Stimulated activated CD8-positive, alpha-beta memory T cell treated with anti-CD3 and anti-CD28 coated beads, Interleukin-12 subunit alpha, Interleukin-12 subunit beta, amount 100 ng/mL, for 1 hour (primary cell): ENCODE measurements around the gene ORM2.
"Not testable (repeated sequence)": the region's sequence is repeated elsewhere in the genome, so short reads cannot be mapped to it uniquely, and the experiment has no call there.

Experiments
- DNase-seq: peaks from one replicate; pipeline ENCODE4 v3.0.0-alpha.2; 2020; ENCODE audit warnings: low read depth

Gene ORM2

DNA sequence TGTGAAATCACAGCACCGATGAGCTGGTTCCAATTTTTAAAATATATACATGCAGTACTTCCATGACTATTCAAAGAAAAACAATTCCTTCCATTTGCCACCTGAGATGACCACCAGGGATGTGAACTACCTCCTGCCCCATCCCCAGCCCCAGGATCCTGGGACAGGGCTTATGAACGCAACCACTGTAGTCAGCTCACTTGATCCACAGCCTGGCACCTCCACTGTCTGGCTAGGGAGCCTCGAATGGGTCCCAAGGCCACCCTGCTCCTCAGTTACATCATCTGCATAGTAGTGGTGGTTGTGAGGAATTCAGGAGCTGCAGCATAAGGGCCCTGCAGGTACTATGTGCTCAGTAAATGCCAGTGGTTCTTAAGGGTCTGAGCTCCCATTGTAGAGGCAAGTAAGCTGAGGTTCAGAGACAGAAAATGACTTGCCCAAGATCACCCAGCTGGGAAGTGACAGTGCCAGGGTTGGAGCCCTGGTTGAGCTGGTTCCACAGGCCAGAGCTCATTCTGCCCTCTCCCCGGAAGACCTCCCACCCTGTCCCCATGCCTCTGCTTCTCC lies 2.9 kb downstream of the ORM2 start:
- DNase-seq, result not testable (repeated sequence)

DNA sequence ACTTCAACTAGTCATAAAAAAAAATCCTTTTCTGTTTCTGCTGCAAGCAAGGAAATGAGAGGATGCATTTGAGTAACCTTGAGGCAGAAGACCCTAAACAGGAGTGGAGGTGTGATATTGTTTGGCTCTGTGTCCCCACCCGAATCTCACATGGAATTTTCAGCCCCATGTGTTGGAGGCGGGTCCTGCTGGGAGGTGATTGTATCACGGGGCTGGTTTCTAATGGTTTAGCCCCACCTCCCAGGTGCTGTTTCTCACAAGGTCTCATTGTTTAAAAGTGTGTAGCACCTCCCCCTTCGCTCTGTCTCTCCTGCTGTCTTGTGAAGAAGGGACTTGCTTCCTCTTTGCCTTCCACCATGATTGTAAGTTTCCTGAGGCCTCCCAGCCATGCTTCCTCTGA lies 4.0 kb downstream of the ORM2 start:
- not testable (repeated sequence) for DNase-seq

DNA sequence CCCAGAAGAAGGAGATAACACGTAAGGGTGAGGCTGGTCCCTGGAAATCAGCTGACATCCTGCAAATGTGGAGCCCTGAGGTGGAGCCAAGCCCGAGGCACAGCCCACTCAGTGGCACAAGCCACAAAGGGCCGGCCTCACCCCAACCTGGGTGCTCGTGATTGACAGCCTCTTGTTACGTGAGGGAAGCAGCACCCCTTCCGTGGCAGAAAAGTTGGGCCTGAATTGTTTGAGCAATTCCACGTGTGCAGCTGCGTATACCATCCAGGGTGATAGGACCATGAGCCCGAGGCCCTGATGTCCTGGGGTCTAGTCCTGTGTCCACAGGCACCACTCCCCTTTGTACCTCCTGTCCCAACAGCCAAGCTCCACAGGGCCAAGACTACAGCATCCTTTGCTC lies 4.8 kb downstream of the ORM2 start:
- no peak for DNase-seq

DNA sequence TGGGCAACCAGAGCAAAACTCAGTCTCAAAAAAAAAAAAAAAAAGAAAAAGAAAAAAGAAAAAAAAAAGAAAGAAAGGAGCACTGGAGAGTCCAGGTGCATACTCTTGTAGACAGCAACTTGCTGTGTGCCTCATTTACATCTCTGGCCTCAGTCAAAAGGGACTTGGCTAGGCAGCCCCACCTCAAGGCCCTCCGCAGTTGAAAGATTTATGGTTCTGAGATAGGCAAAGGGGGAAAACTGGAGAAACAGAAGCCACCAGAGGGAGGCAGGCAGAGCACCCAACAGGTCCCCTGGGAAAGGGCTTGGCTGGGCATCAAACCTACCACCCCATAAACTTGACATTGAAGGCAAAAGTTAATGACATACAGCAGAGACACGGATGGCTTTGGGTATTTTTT lies 6.1 kb downstream of the ORM2 start:
- DNase-seq, result no peak

DNA sequence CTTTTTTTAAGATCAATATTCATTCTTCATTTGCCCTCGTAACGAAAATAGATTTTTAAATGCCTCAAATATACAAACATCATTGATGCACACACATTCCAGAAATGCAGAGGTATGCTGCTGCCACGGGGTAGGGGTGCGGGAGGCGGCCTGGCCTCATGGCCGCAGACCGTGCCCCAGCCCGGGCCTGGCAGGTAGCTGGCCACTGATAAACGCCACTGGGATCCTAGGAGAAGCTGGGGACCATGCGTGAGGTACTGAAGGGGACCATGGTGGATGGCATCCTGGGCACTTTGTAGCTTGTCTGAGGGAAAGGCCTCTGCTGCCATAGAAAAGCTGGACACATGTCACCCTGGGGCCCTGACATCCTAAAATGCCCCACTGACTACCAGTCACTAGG lies 6.5 kb downstream of the ORM2 start:
- no peak for DNase-seq

DNA sequence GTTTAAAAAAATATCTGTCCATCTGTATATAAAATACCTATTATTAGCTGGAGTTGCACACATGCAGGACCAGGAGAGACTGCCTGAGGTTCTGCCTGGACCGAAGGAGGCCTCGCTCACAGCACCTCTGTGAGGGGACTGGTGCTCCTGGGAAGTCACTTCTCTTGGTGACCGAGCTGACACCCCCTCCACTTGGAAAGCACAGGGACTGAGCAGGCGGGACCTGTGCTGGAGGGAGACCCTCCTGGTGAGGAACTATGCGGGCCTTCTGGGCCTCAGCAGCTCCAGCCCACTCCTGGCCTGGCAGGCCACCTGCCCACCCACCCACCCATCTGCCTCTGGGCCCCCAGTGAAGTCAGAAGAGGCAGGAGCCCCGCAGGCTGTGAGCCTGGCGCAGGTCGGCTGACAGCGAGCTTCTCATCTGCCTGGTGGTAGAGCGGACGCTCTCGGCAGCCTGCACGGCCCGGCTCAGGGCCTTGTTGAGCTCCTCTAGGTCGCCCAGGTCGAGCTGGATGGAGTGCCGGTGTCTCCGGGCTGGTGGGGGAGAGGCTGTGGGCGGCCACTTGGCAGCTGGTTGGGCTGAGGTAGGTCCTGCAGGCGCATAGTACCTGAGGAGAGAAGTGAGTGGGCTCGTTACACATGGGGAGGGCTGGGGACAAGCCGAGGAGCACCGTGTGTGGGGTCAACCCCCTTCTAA lies 7.2 kb downstream of the ORM2 start:
- DNase-seq, result no peak

DNA sequence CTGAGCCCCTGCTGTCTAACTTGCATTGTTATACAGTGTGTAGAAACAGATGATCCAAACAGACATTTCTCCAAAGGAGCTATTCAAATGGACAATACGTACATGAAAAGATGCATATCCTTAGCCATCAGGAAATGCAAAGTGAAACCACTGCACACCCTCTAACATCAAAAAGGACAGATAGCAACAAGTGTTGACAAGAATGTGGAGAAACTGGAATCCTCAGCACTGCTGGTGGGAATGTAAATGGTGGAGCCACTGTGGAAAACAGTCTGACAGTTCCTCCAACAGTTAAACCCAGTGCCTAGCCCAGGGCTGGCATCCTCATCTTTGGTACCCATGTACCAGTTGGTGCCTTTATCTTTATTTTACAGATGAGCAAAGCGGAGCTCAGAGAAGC lies 8.5 kb downstream of the ORM2 start:
- DNase-seq, result no peak

DNA sequence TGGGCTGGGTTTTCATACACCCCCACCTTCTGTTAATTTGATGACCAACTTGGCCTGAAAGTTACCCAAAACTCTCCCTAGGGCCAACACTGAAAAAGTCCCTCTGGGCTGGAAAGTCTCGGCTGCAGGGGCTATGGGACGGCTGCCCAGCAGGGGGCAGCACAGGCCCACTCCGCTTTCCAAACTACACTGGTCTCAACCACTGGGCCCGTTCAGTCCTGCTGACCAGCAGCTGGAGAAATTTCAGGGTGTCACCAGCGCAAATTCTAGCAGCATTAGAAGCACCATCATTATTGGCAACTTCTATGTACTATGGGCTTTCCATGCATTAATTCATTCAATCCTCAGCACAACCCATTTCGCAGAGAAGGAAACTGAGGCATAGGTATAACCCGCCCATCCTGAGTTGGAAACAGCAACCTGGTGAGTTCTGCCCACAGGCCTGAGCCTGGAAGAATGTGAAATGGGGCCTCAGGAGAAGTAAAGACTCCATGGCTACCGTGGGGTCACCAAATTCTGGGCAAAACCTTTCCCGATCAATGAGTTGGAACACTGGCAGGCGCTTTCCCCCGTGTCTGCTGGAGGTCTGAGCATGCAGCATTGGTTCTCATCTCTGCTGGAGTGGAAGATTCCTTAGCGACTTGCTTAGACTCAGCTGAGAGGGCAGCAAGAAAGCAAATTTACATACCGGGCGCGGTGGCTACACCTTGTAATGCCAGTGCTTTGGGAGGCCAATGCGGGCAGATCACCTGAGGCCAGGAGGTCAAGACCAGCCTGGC lies 9.7 kb downstream of the ORM2 start:
- peak; percentile 31 for DNase-seq

DNA sequence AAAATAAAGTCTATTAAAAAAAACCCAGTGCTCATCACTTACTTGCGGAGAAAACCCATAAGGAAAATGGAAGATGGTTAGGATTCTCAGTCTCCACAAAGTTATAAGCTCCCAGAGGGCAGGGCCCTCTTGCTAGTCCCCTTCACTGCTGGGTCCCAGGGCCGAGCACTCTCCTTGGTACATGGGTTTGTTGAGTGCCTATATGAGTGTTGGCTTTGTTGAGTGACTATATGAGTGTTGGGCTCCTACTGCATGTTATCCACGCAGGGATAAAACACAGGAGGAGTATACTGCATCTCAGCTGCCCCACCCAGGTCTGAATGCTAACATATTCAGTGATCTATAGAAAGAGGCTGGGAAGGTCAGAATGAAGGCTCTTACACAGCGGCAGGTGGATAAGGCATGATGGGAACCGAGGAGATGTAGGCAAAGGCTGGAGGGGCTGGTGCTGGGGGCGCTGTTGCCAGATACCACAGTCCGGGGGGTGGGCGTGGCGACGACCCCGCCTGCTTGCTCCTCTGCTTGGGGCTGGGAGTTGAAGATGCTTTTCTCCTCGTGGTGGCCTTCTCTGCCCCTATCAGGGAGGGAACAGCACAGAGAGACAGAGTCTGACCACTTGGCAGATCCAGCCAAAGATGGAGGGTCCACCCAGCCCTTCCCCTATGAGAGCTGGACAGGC lies 11.6 kb downstream of the ORM2 start:
- no peak for DNase-seq

DNA sequence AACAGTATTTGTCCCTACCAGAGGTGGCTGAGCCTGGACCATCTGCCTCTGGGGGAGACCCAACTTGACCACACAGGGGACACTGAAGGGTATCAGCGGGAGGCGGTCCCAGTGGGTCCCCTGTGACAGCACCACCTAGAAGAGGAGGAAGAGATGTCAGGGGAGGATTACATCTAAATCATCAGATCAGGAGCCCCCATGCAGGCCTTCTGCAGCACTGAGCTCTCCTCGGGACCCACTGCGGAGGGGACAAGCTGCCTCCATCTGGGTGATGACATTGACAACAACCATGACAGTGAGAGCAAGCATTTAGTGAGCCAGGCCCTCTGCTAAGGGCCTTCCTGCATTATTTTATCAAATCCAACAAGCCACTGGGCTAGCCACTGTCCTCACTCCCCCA lies 12.3 kb downstream of the ORM2 start:
- no peak for DNase-seq

DNA sequence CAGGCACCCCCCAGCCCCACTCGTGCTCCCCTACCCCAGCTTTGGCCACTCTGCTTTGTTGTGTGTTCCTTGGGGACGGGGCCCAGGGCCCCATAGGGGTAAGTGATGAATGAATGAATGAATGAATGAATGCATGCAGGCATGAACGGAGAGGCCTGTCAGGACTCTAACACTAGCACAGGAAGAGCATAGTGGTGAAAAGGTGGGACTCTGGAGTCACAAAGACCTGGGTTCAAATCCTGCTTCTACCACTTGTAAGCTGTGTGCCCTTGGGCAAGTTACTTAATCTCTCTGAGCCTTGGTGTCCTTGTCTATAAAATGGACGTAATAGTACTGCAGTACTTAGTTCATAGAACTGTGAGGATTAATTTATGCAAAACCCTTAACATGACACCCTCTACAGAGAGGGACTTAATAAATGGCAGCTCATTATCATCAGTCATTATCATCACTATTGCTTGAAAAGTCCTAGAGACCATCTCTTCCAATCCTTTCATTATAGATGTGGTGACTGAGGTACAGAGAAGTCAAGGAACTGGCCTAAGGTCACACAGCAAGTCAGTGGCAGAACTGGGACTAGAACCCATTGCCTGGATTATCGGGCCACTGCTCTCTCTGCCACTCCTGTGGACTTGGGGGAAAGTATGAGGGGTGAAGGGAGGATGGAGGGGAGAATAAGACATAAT lies 13.2 kb downstream of the ORM2 start:
- no peak for DNase-seq

DNA sequence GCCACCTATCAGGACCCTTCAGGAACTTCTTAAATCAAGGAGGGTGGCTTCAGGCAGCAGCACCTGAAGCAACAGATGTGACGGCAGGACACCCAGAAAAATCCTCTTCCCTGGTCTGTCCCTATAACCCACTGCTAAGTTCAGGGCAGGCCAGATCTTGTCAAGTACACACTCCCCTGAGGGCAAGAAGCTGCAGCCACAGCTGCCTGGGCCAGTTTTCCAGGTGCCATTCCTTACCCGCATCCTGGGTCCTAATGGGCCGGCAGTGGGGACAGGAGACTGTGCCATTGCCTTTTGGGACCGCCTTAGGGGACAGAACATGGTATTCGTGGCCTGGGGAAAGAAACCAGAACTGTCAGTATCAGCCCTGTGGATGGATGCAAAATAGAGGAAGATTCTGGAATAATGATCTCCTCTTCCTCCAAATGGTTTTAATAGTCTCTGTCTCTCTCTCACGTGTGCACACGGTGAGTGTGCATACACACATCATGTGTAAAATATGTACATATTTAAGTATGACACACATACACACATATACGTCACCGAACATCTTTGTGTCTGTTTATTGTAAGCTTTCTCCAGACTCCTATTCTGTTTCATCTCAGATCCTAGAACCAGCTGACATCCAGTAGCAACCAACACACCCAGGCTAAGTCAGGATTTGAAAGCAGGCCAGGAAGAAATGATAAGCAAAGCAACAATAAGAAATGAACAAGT lies 14.0 kb downstream of the ORM2 start:
- no peak for DNase-seq

DNA sequence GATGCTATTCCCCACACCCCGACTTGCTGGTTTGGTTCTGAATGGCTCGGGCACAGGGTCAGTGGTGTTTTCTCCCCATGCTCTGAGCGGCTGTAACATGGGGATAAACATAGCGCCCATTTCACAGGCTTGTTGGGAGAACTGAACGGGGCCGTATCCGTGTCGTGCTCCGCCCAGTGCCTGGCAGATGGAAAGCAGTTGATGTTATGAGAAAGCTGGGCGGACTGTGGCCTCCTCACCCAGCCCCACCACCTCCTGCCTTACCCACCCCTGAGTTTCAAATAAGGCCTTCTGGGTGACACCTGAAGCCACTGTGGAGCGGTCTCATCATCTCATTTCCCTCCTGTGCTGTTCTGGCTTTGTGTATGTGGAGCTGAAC lies 14.5 kb downstream of the ORM2 start:
- no peak for DNase-seq

DNA sequence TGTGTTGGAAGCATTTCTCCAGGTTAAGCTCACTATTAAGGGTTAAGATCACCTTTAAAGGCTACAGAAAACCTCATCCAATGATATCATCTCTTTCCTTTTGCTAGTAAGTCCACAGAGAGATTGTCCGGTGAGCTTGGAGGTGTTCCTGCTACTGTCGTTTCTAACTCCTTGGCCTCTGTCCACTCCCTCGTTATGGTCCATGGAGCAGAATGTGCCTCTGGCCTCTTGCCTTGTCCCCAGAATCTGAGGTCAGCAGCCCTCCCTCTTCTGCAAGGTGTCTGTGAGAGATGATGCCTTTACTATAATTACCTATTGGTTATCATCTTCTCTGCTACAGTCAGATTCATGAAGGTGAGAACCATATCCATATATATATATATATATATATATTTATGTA lies 15.0 kb downstream of the ORM2 start:
- no peak for DNase-seq

DNA sequence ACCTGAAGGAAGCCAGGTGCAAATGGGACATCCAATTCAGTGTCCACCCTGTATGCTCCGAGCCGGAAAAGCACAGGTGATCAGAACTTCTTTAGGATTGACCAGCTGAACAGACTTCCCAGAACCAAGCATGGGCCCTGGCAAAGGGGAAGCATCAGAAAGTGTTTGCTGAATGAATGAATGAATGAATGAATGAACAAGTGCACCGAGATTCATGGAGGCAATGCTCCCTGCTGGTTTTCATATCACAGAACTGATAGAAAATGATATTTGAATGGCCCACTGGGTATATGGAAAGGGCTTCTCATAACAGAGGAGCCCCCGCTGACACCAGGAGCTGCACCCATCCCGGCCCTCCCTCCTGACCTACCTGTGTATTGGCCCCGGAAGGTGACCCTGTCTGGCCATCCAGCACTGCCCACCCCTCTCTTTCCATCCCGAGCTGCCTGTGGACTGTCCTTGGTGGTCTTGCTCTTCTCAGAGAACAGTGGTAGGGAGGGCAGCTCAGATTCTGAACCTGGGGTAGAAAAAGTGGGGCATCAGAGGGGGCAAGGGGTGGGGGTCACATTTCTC lies 15.9 kb downstream of the ORM2 start:
- DNase-seq, result no peak

DNA sequence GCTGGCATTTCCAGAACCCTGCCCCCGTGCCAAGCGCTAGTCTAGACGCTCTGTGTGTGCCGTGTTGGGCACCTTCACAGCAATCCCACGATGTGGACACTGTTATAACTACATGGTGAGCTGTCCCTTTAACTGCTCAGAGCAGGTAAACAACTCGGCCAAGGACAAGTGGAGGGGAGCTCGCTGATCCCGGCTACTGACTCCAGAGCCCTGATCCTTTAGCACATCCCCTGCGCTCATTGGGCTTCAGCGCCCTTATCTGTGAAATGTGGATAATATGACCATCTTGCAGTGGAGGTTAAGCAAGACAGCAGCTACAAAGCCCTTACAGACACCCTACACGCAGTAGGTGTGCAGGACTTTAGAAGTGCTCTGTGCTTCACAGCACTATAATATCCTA lies 16.5 kb downstream of the ORM2 start:
- DNase-seq, result no peak

DNA sequence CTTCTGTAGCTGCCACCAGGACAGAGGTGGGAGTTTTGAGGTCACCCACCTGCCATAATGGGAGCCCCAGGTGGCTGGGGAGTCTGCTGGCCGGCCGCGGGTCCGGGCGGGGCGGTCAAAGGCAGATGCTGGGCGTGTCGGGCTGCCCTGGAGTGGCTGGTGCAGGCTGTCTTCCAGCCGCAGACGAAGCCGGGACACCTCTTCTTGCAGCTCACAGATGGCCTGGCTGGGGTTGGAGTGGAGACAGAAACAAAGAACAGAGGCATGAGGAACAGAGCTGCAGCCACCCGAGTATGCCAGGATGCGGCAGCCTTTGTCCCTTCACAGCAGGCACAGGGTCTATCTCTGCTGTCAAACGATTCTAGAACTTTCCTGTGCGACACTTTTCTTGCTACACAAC lies 18.0 kb downstream of the ORM2 start:
- DNase-seq, result no peak

DNA sequence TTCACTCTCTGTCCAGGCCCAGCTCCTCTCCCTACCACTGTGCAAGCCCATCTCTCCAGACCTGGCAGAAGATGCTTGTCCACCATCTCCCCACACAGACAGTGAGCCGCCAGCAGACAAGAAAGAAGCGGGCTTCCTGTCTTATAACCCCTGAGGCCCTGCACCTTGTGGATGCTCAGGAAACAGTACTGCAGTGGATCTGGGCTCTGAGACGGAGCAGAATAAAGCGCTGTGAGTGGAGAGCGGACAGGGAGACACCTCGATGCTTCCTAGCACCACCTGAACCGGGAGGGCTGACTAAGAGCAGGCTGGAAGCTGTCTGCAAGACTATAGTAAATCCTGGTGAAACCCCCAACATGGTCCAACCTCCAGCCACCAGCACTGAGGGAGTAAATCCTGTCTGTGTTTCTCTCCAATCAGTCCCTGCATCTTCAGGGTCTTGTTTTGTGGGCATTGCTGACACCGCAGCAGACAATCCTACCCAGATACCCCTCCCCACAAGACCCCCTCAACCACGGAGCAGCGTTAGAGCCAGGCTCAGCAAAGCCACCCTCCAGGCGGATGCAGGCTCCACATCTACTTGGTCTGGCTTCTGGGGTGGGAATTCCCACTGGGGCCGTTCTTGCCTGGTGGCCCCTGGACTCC lies 18.7 kb downstream of the ORM2 start:
- DNase-seq, result no peak

DNA sequence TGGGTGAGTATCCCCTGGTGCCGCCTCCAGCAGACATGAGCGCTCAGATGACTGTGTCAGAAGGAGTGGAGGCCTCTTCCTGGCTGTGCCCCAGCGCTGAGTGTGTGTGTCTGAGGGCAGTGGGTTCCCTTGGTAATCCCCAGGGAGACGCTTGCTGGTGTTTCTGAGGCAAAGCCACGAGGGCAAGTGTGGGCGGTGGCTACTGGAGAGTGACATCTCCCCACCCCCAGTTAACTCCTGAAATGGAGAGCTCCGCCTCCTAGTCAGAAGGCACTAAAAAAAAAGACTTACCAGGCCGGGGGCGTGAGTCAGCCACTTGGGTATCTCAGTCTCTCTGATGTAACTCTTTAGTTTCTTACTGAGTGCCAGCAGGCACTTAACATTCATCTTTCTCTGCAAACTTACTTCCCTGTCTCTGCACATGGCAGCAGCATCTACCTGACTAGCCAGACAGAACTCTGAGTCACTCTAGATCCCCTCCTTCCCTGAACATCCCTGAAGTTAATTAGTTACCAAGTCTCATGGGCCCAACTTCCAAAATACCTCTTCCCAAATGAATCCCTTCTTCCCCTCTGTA lies 19.3 kb downstream of the ORM2 start:
- peak; percentile 40 for DNase-seq

DNA sequence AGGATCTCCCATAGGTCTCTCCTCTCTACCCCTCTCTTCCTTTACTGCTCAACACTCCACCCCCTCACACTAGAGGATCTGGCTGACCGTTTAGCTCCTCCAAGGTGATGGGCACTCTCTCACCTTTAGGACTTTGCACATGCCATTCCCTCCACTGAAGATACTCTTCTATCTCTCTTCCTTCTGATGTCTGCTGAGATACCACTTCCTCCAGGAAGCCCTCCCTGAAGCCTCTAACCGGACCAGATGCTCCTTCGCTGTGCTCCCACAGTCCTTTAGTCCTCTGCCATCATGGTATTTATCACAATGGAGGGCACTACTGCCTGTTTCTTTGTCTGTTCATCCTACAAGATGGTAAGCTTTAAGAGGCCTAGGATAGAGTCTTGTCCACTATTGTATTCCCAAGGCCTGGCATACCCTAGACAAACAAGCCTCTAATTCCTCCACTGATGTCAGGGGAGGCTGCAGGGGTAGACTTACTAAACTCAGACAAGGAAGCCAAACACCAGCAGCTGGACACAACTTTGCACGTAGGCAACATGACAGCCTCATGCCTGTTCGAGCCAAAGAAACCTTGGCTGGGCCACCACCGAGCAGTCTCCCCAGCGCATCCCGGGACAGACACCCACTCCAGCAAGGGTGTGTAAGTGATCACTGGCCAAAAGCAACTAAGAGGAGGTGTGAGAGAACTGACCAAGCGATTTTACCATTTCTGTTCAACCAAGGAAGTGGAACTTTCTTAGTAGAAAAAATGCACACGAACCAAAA lies 20.2 kb downstream of the ORM2 start:
- no peak for DNase-seq
